Measurements from ENCODE around the gene SSRP1.

Gene SSRP1

DNA sequence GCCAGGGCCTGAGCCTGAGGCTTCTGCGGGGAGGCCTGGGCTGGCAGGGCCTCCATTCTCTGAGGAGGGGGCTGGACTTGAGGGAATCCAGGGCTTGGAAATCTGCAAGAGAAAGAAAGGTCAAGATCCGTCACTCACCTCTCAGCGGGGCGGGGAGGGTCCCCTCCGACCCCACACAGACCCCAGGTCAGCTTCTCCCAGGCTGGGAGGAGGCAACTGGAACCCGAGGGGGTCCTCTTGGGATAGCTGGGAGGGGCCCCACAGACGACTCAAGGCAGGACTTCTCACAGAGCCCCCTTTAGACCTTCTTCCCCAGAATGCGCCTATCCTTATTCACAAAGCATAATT, 21.9 kb downstream of the SSRP1 start:
- Histone ChIP-seq H3K4me1 (ENCODE audit: insufficient read depth, low read length) (peaks cover 22% of the 10 kb centered on the region), H3K36me3 (ENCODE audit: insufficient read depth, low read length) (peaks cover 88% of the 10 kb centered on the region)

DNA sequence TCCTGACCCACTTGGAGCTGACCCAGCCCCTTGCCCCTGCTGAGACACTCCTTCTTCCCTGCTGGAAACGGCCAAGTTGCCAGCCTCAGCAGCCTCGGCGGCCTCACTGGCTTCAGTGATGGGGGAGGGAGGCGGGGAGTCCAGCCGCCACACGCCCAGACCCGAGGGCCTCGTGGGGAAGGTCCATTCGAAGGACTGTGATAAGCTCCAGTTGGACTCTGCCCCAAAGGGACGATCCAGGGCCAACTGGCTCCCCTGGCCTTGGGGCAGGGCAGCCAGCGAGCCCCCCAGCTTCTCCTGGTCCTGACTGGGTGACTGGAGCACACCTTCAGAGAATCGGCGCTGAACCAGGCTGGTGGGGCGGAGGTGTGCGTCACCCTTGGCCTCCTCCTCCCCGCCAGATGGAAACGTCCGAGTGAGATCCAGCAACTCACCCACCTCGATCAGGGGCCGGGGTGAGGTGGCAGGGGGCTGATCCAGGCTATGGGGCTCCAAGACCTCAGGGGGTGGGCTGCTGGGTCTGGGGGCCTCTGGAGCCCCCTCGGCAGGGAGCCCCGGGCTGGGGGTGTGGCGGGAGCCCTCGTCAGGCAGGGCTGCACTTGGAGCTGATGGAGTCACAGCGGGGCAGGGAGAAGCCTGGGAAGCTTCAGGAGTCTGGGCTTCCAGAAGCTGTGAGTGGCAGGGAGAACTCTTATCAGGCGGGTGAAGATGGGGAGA, 22.5 kb downstream of the SSRP1 start:
- Histone ChIP-seq H3K36me3 (ENCODE audit: insufficient read depth, low read length) (peaks cover 89% of the 10 kb centered on the region), H2AFZ (ENCODE audit: low read depth, low read length) (no peak overlapping the region), H3K9me3 (ENCODE audit: low read length) (no peaks in the 10 kb centered on the region), H3K27me3 (ENCODE audit: insufficient read depth, low read length) (no peaks in the 10 kb centered on the region), H3K4me3 (ENCODE audit: low read length) (no peak overlapping the region), H3K4me1 (ENCODE audit: insufficient read depth, low read length) (peaks cover 22% of the 10 kb centered on the region)

More for the DNA sequence above, 21.9 kb downstream of the SSRP1 start:
- H3K4me3 ChIP-seq (ENCODE audit: low read length): no peak overlapping the region
- no peaks in the 10 kb centered on the region for H3K9me3 ChIP-seq (ENCODE audit: low read length)
- no peak overlapping the region for H2AFZ ChIP-seq (ENCODE audit: low read depth, low read length)
- no peaks in the 10 kb centered on the region for H3K27me3 ChIP-seq (ENCODE audit: insufficient read depth, low read length)

DNA sequence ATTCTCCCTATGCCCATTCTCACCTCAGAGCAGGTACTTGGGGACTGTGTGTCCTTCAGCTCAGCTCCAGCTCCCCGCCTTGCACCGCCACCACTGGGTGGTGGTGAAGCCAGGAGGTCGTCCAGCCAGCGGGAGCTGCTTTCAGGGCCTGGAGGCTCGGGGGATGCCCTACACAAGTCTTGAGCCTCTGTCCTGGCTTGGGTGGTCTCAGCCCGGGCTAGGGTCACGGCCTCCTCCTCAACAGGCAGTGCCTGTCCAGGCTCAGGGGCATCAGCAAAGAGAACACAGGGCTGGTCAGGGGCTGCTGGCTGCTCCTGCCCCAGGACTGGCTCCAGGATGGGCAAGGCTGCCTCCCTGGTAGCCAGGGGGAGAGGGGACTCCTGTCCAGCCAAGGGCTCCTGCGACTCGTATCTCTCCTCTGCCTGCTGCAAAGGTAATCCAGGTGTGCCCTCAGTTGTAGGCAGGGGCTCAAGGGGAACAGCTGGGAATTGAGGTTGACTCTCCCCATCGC, 23.1 kb downstream of the SSRP1 start:
- Histone ChIP-seq H3K4me3 (ENCODE audit: low read length) (no peak overlapping the region), H3K9me3 (ENCODE audit: low read length) (no peaks in the 10 kb centered on the region), H2AFZ (ENCODE audit: low read depth, low read length) (no peak overlapping the region), H3K4me1 (ENCODE audit: insufficient read depth, low read length) (peaks cover 22% of the 10 kb centered on the region), H3K36me3 (ENCODE audit: insufficient read depth, low read length) (peaks cover 85% of the 10 kb centered on the region), H3K27me3 (ENCODE audit: insufficient read depth, low read length) (no peaks in the 10 kb centered on the region)

DNA sequence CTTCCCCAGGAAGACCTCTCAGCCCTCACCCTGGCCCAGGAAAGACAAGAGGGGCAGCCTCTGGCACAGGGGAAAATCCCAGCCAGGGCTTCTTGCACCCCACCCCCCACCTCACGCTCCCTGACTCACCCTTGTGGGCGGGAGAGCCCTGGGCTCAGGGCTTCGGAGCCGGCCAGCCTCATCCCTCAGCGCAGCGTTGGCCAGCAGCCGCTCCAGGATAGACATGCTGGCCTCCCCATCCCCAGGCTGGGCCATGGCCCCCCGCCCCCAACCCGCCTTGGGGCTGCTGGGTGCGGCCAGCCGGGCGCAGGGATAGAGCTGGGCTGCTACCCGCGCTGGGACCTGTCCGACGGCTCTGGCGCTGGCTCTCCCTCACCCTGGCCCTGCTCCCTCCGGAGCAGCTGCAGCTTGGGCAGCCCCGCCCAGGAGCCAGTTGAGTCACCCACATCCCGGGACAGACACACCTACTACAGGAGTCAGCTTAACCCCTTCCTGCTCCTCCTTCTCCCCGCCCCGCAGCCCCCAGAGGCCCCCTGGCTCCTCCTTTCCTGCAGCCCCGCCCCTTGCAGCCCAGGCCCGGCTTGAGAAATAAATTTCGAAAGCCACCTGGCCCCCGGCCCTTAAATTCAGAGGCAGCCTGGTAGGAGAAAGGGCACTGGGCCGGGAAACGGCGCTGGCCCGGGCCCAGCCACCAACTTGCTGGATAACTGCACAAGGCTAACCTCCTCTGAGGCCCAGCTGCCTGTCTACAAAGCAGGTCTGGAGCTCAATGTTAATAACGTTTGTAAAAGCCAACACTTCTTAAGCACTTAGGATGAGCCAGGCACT, 24.4 kb downstream of the SSRP1 start:
- peaks cover 17% of the 10 kb centered on the region for H3K4me1 ChIP-seq (ENCODE audit: insufficient read depth, low read length)
- peaks cover 77% of the 10 kb centered on the region for H3K36me3 ChIP-seq (ENCODE audit: insufficient read depth, low read length)
- no peaks in the 10 kb centered on the region for H3K27me3 ChIP-seq (ENCODE audit: insufficient read depth, low read length)
- H3K9me3 ChIP-seq (ENCODE audit: low read length): no peaks in the 10 kb centered on the region
- no peak overlapping the region for H3K4me3 ChIP-seq (ENCODE audit: low read length)
- H2AFZ ChIP-seq (ENCODE audit: low read depth, low read length): no peak overlapping the region

DNA sequence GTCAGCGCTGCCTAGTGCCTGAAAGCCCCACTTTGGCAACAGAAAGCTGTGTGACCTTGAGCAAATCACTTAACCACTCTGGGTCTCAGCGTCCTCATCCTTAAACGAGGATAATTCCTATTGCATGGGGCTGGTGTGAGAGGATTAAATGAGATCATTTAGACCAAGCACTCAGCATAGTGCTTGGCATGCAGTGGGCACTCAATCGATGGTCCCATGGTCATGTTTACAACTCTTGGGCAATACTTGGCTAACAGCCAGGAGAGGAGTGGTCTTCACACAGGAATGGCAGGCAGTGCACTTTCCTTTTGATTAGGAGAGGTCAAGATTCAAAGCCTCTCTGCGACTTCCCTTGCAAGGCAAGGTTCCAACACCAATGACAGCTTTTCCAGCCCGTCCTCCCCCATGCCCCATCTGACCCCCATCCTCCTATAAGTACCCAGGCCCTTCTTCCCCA, 25.0 kb downstream of the SSRP1 start:
- H3K27me3 ChIP-seq (ENCODE audit: insufficient read depth, low read length): no peaks in the 10 kb centered on the region
- no peak overlapping the region for H2AFZ ChIP-seq (ENCODE audit: low read depth, low read length)
- H3K4me3 ChIP-seq (ENCODE audit: low read length): no peak overlapping the region
- H3K36me3 ChIP-seq (ENCODE audit: insufficient read depth, low read length): peaks cover 71% of the 10 kb centered on the region
- peaks cover 10% of the 10 kb centered on the region for H3K4me1 ChIP-seq (ENCODE audit: insufficient read depth, low read length)
- H3K9me3 ChIP-seq (ENCODE audit: low read length): no peaks in the 10 kb centered on the region

DNA sequence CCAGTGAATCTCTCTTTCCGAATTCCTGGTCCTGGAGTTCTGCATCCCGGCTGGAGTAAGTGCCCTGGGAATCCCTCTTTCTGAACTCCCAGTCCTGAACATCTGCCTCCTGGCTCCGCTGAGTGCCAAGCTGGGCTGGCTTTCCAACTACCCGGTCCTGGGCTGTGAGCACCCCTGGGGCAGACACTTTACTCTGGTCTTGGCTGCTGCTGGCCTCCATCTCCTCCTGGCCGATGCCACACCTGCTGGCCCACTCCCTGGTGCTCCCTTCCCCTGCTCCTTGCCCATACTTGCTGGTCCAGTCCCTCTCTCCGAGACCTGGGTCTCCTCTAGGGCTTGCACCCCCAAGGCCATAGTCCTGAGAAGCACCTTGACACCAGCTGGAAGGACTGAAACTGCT, 25.6 kb downstream of the SSRP1 start:
- Histone ChIP-seq H3K4me1 (ENCODE audit: insufficient read depth, low read length) (peaks cover 5% of the 10 kb centered on the region), H3K27me3 (ENCODE audit: insufficient read depth, low read length) (no peaks in the 10 kb centered on the region), H3K9me3 (ENCODE audit: low read length) (no peaks in the 10 kb centered on the region), H3K36me3 (ENCODE audit: insufficient read depth, low read length) (peaks cover 71% of the 10 kb centered on the region), H2AFZ (ENCODE audit: low read depth, low read length) (no peak overlapping the region), H3K4me3 (ENCODE audit: low read length) (no peak overlapping the region)

DNA sequence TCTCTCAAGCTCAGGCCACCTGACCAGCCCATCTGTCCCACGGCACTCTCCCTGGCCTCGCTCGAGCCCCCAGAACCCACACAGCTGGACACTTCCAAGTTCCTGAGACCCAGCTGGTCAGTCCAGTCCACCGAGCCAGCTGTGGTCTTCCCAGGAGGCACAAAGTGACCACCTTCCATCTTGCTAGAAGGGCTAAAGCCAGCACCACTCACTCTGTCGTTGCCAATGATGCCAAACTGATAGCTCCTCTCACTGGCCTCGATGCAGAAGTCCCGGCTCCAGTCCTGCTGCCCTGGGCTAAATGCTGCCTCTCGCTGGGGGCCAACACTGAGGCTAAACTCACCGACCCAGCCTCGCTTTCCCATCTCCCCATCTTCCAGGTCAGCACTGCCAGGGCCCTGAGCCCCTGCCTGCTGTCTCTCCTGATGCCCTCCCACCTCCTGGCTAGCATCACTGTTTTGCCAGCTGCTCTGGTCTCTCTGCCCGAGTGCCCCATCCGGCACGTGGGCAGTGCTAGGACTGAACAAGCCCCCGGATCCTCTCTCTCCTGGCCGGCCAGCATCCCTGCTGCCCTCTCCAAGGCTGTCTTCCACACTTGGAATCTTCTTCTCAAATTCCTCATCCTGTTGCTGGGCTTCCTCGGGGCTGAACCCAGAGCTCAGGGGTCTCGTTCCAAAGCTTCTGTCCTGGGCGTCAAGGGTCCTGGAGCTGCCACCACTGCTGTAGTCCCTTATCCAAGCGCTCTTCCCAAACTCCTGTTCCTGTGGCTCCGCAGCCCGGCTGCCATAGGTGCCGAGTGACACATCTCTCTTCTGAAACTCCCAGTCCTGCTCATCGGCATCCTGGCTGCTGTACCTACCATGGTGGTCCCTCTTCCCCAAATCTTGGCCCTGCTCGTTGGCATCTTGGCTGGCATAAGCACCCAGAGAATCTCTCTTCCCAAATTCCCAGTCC, 26.3 kb downstream of the SSRP1 start:
- Histone ChIP-seq H3K4me1 (ENCODE audit: insufficient read depth, low read length) (no peaks in the 10 kb centered on the region), H3K9me3 (ENCODE audit: low read length) (no peaks in the 10 kb centered on the region), H3K27me3 (ENCODE audit: insufficient read depth, low read length) (no peaks in the 10 kb centered on the region), H2AFZ (ENCODE audit: low read depth, low read length) (no peak overlapping the region), H3K4me3 (ENCODE audit: low read length) (no peak overlapping the region), H3K36me3 (ENCODE audit: insufficient read depth, low read length) (peaks cover 66% of the 10 kb centered on the region)

DNA sequence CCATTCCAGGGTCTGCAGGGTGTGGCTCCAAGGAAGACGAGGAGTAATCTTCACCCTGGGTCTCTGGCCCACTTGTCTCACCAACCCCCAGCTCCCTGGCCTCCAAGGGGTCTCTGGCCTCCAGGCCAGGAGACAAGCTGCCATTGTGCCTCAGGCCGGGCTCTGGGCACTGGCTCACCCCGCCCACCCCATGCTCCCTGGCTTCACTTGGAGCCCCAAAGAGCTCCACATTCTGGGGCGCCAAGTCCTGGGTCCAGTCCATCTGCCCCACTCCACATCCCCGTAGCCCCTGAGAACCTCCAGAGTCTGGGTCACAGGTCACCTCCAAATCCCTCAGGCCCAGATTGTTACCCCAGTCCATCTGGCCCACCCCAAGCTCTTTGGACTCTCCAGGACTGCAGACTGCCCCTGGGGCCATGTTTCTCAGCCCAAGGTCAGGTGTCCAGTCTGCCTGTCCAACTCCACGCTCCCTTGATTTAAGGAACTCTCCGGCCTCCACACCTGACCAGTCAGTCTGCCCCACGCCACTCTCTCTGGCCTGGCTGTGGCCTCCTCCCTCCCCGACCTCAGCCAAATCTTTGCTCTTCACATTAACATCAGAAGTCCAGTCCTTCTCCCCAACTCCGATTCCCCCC, 27.1 kb downstream of the SSRP1 start:
- Histone ChIP-seq H3K27me3 (ENCODE audit: insufficient read depth, low read length) (no peaks in the 10 kb centered on the region), H3K9me3 (ENCODE audit: low read length) (no peaks in the 10 kb centered on the region), H3K4me3 (ENCODE audit: low read length) (no peak overlapping the region), H2AFZ (ENCODE audit: low read depth, low read length) (no peak overlapping the region), H3K36me3 (ENCODE audit: insufficient read depth, low read length) (peaks cover 67% of the 10 kb centered on the region), H3K4me1 (ENCODE audit: insufficient read depth, low read length) (no peaks in the 10 kb centered on the region)

DNA sequence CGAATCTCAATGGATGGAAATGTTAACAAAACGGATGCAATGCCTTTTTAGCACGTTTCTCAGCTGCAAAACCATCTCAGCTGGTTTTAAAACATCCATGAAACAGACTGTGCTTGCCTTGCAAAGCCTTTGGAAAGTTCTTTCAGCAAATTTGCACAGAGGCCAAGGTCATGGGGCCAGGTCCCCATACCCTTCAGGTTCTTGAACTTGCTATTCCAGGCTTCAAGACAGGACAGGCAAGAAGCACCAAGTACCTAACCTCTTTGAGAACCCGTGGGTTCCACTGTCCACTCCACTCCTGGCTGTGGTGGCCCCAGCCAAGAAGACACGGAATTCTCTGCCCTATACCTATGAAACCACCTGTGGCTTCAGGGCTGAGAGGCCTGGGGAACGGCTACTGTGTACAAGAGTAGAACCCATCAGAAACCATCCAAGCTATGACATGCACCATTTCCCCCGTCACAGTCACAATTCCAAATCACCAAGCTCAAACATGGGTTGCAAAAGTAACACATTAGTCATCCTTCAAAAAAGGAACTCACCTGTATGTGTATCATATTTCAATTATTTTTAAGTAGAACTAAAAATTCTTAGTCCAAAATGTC, 27.9 kb downstream of the SSRP1 start:
- no peaks in the 10 kb centered on the region for H3K27me3 ChIP-seq (ENCODE audit: insufficient read depth, low read length)
- no peak overlapping the region for H2AFZ ChIP-seq (ENCODE audit: low read depth, low read length)
- H3K36me3 ChIP-seq (ENCODE audit: insufficient read depth, low read length): peaks cover 65% of the 10 kb centered on the region
- H3K4me1 ChIP-seq (ENCODE audit: insufficient read depth, low read length): no peaks in the 10 kb centered on the region
- H3K4me3 ChIP-seq (ENCODE audit: low read length): no peak overlapping the region
- no peaks in the 10 kb centered on the region for H3K9me3 ChIP-seq (ENCODE audit: low read length)

DNA sequence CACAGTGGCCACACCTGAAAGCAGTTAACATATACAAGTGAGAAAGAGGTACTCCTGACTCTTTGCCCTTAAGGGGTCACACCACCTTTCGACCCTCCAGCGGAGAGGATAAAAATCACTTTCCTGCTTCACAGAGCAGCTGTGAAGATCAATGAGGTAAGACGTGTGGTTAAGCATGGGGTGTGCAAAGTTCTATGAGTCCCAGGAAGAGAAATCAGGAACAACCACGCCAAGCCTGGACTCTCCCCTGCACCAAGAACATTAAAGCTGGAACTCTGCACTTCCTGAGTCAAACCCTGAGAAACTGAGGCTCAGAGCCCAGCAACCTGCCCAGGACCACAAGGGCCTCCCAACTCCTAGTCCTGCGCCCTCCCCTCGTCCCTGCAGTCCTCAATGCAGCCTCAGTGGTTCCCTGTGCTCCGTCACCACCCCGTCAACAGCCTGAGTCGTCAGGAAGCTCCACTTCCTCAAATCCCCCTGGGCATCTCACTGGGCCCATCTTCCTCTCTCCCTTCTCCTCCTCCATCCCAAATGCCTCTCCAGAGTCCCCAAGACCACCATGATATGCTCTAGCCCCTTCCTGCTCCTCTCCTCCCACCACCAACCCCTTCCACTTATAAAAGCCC, 28.6 kb downstream of the SSRP1 start:
- no peak overlapping the region for H3K4me3 ChIP-seq (ENCODE audit: low read length)
- no peaks in the 10 kb centered on the region for H3K9me3 ChIP-seq (ENCODE audit: low read length)
- no peaks in the 10 kb centered on the region for H3K27me3 ChIP-seq (ENCODE audit: insufficient read depth, low read length)
- no peak overlapping the region for H2AFZ ChIP-seq (ENCODE audit: low read depth, low read length)
- H3K4me1 ChIP-seq (ENCODE audit: insufficient read depth, low read length): no peaks in the 10 kb centered on the region
- H3K36me3 ChIP-seq (ENCODE audit: insufficient read depth, low read length): peaks cover 64% of the 10 kb centered on the region

DNA sequence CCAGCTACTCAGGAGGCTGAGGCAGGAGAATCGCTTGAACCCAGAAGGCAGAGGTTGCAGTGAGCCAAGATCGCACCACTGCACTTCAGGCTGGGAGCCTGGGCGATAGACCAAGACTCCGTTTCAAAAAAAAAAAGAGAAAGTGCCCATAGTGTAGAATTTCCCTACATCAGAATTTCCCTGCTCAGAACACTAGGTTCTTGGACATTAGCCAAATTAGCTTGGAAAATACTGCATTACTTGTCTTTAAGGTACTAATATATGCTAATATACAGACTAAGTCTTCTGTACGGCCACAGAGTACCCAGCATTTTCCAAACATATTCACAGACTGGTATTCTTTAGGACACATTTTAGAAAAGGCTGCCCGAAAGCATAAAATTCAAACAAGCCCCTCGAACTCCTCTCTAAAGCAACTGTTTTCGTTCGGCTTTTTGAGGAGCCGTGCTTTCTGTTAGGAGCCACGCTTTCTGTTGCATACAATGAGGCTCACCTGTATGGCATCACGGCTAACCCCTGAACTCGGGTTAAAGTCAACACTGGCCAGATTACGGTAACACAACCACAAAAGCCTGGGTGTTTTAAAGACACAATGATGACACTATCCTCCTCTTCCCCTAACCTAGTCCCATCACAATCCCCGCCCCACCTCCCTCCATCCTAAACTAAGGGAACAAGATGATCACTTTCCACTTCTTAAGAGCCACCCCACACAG, 29.4 kb downstream of the SSRP1 start:
- H3K9me3 ChIP-seq (ENCODE audit: low read length): no peaks in the 10 kb centered on the region
- no peak overlapping the region for H2AFZ ChIP-seq (ENCODE audit: low read depth, low read length)
- no peaks in the 10 kb centered on the region for H3K27me3 ChIP-seq (ENCODE audit: insufficient read depth, low read length)
- peaks cover 65% of the 10 kb centered on the region for H3K36me3 ChIP-seq (ENCODE audit: insufficient read depth, low read length)
- H3K4me3 ChIP-seq (ENCODE audit: low read length): no peak overlapping the region
- H3K4me1 ChIP-seq (ENCODE audit: insufficient read depth, low read length): no peaks in the 10 kb centered on the region

Data from neuron (in vitro differentiated cells).